GM19035 (cell line): Measurements from ENCODE around the gene SLC9A5.

Experiments used
- ATAC-seq: cut with Tn5 transposase; IDR thresholded peaks from one replicate; pipeline ENCODE4 v1.9.1; 2021; ENCODE audit not compliant: unreplicated experiment

The SLC9A5 gene

DNA sequence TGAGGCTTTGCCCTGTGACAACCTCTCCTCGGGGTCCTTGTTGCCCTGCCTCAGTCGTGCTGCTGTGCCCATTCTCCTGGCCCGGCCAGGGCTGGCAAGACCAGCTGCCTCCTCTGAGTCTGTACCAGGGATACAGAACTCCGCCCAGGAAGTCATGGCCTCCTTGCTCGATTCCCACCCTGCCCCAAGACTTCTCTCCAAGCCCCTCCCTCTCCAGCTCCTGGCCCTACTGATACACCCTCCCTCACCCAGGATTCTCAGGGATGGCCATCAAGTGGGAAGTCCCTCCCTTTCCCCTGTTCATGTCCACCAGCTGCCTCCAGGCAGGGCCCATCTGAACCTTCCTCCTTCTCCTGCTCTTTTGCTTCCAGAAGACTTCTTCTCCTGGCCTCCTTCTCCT, 33.1 kb upstream of the SLC9A5 start:
- no peak for ATAC-seq

DNA sequence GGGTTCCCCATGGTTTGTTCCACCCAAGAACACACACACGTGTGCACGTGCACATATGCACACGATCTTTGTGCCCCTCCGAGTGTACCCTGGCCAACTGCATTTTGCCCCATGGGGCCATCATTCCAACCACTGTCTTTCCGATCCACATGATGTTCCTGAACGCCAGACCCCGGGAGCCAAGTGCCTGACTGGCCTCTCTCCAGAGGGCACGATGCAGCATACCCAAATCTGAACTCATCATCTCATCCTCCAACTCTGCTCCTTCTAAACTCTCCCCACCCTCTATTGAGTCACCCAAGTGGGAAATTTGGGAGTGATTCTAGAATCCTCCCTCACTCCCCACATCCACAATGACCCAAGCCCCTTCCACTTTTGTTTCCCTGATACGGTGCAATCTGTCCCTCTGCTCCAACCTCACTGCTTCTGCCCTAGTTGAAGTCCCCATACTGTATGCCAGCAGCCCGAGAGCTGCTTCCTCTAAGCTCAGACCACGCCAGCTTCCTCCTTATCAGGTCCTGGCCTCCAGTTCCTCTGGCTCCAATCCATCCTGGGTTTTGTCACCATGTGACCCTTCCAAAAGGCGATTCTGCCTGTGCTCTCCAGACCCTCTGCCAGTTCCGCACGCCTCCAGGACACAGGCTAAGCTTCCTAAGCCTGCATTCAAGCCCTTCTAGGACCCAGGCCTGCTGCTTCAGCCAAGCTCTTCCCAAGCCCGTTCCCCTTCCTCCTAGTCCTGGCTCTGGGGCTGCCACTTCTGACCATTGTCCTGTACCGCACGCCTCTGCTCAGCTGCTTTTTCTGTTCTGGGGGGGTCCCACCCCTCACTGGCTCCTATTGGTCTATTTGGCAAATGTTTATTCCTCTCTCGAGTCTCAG, 31.9 kb upstream of the SLC9A5 start:
- no peak for ATAC-seq

DNA sequence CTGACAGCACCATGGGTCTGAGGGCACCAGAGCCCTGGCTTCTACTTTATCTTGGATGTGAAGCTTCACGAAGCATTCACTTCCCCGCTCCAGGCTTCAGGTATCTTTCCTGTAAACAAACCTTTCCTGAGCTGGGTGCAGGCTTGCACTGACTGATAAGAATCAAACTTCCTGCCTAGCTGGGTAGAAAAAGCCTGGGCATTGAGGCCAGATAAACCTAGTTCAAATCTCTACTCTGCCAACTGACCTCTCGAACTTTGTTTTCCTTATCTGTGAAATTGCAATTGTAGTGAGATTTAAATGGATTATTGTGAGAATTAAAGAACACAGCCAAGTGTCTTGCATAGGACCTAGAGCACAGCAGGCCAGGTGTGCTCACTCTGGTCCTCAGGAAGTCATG, 24.8 kb upstream of the SLC9A5 start:
- no peak for ATAC-seq

DNA sequence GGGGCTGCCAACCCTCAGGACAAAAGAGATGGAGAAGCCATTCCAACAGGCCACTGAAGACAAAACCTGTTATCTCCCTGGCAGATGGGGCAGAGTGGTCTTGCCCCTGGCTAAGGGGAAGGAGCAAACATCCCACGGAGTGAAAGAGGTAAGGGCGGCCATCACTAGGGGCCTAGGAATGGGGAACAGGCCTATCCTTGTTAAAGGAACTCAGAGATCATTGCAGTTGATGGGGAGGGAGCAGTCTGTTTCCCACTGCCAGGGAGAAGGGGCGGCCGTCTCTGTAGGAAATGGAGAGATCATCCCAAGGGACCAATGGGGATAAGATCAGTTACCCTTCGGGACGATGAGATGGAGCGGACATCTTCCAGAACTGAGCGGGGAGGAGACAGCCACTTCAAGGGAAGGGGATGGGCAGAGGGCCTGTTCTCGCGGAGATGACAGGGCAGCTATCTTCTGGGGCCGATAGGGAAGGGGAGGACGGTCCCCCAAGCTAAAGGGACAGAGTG, 22.4 kb upstream of the SLC9A5 start:
- no peak for ATAC-seq

DNA sequence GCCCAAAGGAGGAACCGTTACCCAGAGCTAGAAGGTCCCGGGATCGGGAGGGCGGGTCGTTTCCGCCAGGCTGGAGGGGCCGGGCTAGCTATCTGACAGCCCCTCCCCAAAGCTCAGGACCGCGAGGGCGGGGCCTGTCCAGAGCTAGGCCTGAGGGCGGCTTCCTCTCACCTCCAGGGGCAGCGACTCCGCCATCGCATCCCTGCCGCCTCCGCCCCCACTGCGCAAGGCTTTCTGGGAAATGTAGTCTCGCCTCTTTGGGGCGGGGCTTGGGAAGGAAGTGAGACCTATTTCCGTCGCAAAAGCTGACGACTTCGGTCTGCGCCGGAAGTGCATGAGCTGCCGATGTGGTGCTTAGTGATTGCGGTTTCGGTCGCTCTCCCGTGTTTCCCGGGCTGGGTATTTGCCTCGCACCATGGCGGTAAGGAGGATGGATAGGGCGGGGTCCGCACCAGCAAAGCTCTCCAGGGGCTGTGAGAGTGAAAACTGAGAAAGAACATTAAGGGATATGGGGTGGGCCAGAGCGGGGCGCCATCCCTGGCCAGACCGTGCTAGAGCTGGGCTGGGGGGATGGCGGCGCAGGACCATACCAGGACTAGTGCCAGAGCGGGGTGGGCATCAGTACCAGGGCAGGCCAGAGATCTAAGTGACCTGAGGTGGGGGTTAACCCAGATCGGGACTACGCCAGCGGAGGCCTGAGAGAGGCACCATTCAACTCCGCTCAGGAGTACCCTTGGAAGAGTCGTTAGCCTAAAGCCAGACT, 21.8 kb upstream of the SLC9A5 start, which contains the start of gene TMEM208:
Gene TMEM208, plus strand, starts transcription at position 327 of the 763 bp plus-strand sequence. Its CDS starts 89 bp downstream, at position 416.
- ATAC-seq = peak; percentile 97

DNA sequence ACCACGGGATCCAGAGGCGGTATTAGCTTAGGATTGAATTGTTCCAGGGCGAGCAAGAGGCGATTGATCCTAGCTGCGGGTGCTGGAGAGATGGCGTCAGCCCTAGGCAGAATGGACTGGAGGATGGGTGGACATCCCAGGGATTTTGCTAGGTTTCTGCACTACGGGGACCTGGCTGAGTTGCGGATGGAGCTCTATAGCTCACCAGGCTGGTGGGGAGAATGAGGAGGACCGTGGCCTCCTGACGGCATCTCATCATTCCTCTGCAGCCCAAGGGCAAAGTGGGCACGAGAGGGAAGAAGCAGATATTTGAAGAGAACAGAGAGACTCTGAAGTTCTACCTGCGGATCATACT, 21.2 kb upstream of the SLC9A5 start:
- no peak for ATAC-seq

DNA sequence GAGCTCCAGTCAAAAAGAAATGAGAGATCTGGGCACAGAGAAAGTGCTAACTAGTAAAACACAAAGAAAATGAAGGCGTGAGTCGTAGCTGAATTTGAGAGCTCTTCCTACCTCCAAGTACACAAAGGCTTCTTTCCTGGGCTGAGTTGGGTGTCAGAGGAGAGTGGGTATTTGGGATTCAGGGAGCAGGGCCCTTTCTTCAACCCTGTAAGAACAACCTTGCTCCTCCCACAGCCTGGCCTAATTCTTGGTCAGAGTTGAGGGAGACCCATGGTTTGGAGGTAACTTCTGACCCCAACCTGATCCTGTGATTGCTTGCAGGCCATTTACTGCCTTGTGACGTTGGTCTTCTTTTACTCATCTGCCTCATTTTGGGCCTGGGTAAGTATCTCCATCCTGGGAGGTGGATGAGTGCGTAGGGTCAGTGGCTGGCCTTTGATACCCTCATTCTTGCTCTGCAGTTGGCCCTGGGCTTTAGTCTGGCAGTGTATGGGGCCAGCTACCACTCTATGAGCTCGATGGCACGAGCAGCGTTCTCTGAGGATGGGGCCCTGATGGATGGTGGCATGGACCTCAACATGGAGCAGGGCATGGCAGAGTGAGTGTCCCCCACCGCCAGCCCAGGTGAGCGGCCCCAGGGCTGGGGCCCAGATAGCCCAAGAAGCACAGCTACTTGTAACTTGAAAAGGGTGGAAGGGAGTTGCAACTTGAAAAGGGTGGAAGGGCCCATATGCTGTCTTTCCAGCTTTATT, 20.6 kb upstream of the SLC9A5 start:
- no peak for ATAC-seq

DNA sequence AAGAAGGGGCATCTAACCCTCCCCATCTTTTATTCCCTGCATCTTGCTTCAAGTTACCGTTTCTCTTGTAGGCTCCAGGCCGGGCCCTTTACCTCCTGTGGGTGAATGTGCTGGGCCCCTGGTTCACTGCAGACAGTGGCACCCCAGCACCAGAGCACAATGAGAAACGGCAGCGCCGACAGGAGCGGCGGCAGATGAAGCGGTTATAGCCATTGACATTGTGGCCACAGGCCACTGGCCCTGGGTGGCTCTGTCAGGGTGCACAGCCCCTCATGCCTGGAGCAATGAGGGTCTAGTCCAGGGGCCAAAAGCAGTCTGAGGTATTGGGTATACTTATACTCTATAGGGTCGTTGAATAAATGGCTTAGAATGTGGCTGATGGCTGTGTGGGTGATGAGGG, 19.9 kb upstream of the SLC9A5 start:
- ATAC-seq = no peak

DNA sequence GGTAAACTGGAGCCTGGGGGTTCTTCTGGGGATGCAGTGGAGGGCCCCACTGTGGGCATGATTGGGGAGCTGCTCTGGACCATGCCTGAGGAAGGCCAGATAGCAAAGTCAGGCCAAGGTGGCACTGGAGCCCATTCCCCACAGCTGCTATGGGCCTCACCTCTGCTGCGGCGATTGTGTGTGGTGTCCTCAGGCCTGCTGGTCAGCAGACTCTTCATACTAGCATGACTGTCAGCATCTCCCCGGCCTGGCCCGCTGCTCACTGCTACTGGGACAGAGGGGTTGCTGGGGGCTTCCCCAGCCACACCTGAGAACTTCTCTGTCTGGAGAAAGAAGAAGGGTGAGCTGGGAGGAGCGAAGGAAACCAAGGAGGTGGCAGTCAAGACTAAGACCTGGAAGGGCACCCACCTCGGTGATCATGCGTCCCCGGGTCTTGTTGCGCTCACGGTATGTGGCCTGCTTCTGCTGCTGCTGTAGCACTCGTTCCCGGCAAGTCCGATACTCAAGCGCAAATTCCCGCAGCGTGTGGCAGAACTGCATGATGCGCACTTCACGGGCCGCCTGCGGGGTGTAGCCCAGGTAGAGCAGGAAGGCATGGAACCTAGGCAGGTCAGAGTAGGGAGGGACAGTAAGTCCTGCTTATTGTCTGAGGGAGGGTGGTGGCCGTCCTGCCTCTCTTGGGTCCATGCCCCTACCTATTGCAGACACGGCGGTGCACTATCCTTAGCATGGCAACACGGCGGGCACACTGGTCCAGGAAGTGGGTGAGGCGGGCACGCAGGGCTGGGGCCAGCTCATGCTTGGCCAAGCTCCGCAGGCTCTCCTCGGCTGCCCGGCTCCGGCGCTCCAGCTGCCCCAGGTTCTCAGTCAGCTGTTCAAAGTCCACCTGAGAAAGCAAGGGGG, 18.6 kb upstream of the SLC9A5 start:
- no peak for ATAC-seq

DNA sequence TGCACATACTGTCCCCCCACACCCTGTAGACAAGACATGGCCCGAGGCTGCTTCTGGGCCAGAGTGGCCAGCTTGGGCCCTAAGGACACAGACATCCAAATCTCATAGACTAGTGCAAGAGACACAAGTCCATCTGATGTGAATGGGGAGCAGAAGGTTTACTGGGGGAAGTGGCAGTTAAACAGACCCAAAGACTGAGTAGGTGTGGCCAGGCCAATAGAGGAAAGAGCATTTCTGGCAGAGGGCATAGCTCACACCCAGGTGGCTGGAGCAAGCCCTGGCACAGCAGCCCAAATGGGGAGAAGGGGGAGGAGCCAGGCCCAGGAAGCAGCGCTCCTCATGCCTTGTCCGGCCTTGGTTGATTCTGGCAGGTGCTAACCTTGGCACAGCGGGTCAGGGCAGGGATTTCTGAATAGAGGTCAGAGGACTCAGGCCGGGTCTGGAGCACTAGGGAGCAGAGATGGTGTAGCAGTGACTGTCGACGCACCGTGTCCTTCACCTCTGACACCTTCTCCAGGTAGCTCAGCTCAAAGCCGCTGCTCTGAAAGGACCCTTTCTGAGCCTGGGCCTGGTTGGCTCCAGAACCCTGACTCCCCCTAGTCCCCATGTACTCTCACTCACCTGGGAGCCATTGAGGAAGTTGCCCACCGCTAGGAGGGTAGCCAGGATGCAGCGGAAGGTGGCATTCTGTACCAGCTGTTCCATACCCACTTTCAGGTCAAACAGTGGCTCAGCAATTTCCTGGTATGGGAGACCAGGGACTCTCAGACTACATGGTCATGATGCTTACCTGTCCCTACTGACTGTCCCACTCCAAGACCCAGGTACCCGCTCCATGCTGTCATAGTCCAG, 17.7 kb upstream of the SLC9A5 start:
- no peak for ATAC-seq

DNA sequence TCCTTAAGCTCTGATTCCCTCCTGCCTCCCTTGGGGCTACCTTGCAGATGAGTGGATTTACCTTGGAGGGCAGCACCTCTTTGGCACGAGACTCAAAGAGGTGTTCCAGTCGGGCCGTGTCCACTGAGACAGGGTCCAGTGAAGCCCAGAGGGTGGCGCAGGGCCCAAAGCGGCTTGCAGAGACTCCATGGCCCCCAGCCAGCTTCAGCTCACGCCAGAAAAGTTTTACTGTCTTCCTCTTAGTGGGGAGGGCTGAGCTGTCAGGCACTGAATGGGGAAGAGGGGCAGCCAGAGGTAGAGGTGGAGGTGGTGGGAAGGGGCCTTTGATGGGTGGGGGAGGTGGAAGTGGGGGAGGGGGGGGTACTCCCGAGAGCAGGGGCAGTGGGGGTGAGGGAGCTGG, 15.2 kb upstream of the SLC9A5 start:
- ATAC-seq = no peak

DNA sequence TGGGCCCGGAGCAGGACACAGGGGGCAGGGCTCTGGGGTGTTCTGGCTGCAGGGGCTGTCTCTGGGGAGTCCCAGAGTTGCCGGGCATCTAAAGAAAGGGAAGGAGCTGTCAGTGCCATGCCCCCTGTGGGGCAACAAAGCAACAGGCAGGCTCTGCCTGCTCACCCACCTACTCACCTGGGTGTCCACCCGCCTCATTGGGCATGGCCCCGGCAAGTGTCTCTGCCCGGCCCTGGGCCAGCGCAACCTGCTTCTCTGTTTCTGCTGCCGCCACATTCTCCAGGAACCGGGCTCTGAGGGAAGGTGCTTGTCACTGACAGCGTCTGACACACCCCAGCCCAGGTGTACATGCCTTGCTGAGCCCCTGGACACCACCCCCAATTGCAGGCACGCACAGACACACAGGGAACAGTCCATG, 14.6 kb upstream of the SLC9A5 start:
- ATAC-seq = no peak

DNA sequence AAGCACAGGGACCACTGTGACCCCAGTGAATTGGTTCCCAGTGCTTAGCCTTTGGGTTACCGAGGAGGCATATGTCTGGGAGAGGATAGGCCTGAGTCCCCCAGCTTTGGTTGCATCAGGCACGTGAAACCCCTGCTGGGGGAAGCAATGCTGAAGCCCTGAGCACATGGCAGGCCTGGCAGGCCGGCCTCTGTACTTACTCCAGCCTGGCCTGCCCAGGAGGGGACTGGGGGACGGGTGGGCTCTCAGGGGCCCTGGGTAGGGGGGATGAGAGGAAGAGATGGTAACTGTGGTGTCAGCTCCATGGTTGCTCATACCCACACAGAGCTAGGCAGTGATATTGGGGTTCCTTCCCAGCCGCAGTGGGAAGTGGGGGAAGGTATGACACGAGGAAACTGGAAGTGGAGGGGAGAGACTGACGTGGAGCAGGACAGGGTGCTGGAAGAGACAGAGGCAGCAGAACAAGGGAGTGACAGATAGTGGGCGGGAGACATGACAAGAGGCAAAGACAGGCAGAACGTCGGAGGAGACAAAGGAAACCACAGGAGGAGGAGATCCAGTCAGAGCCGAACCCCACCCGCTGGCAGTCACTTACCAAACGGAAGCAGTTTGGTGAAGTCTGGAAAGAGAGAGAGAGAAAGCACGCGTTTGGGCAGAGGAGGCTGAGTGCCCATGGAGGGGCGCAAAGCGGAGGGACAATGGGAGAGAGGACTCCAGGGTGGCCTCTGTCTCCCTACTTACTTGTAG, 12.8 kb upstream of the SLC9A5 start:
- ATAC-seq = no peak

DNA sequence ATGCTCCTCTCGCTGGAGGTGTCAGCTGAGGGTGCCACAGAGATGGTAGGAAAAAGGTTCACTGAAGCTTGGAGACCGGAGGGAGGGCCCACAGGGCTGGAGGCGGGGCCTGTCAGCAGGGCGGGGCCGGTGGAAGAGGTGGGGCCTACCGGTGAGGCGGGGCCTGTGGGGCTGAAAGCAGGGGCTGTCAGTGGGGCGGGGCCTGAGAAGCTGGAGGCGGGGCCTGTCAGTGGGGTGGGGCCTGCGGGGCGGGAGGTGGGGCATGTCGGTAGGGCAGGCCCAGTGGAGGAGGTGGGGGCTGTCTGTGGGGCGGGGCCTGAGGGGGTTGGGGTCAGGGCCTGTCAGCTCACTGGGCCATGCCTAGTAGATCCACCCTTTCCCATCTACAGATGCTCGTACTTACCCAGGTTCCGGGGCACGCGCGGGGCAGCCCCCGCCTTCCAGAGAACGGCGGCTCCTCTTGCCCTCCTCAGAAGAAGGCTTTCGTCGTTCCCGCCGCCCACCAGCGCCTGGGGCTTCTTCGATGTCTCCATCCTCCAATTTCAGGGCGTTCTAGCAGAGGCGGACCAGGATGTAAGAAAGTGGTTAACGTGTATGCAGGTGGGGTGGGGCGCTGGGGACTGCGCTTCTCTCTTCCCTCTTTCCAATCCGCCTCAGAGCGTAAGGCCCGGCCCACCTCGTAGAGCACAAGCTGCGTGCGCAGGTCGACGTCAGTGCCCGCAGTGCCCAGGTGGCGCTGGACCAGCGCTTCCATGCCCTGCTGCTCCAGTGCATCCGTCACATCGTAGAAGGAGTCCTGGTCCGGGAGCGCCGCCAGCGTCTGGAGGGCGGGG, 12.0 kb upstream of the SLC9A5 start:
- no peak for ATAC-seq

DNA sequence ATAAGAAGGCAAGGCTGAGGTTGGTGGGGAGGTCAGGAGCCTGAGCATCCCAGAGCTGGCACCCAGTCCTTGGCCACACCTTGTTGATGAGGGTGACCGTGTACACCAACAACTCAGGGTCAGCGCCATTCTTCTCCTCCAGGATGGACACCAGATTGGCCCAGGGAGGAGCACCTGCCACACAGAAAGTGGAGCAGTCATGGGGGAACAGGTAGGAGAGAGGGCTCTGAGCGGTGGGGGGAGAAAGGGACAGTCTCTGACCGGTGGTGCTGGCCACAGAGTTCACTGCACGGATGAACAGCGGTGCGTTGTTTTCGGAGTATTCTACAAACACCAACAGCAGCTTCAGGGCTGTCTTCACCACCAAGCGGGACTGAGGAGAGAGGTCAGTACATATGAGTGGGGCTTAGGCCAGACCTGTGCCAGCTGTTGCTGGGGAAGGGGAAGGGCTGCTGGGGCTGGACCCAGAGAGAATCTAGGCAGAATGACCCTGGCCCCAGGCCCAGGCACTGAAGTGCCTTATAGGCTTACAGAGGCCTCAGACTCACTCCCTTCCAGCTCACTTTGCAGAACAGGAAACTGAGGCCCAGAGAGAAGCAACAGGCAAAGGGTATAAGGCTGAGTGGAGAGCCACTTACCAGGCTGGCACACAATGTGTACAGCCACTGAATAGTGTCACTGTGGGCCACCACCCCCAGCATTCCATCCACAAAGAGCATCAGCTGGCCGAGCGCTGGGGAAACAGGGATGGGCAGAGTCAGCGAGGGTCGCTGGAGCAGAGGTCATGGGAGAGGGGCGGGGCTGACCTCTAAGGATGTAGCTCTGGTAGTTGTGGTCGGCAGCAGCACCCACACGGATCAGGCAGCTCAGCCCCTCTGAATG, 11.1 kb upstream of the SLC9A5 start:
- no peak for ATAC-seq

DNA sequence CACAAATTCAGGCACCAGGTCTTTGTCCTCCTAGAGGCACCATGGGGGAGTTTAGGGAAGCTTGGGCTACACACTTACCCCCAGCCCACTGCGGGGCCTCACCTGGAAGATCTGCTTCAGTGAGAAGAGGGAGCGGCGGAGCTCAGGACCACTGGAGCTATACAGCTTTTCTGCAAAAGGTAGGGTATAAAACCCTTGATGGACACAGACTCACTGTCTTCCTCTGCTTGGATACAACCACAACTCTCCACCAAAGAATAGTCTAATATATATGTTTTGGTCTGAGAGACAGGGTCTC, 10.6 kb upstream of the SLC9A5 start:
- no peak for ATAC-seq
